Stomach smooth muscle (tissue), 2 donors: ENCODE results near the gene PTN.

Source experiments
- H3K27ac ChIP-seq: one replicate; pipeline ENCODE4 v1.7.0; 2013; ENCODE audit warnings: mild to moderate bottlenecking, low read length, inconsistent platforms
- H3K27me3 ChIP-seq, 2 donors: one replicate each; pipeline ENCODE4 v1.7.0; 2013; ENCODE audit warnings: low read length in 2 of 2; ENCODE audit not compliant: insufficient read depth in 2 of 2, control insufficient read depth in 1 of 2
- H3K36me3 ChIP-seq, 2 donors: one replicate each; pipeline ENCODE4 v1.7.0; 2013; ENCODE audit warnings: low read length in 2 of 2; ENCODE audit not compliant: control insufficient read depth in 2 of 2, insufficient read depth in 2 of 2
- H3K4me1 ChIP-seq: one replicate; pipeline ENCODE4 v1.7.0; 2013; ENCODE audit warnings: low read length; ENCODE audit not compliant: control insufficient read depth, insufficient read depth
- H3K4me3 ChIP-seq, 2 donors: one replicate each; pipeline ENCODE4 v1.7.0; 2013; ENCODE audit warnings: low read length in 2 of 2
- H3K9ac ChIP-seq, 2 donors: one replicate each; pipeline ENCODE4 v1.7.0; 2013; ENCODE audit warnings: low read length in 2 of 2, mild to moderate bottlenecking in 1 of 2
- H3K9me3 ChIP-seq, 2 donors: one replicate each; pipeline ENCODE4 v1.7.0; 2013; ENCODE audit warnings: low read length in 2 of 2; ENCODE audit not compliant: control insufficient read depth in 2 of 2
- donor health status: healthy.
- donor health status: Pancreatic carcinoma.

PTN gene

GRCh38 chr7:137343281-137343841 is at the start of gene PTN:
Gene PTN (minus strand): TSS chr7:137343733. CDS start chr7:137254973, 88,760 bp downstream.
- H3K9me3 ChIP-seq: no peaks in the 10 kb centered on the region
- no peaks in the 10 kb centered on the region for H3K36me3 ChIP-seq
- peak within 1 kb of the TSS; percentile 92 to 96 for H3K4me3 ChIP-seq
- peak within 1 kb of the TSS; percentile 56 to 73 for H3K9ac ChIP-seq
- H3K27me3 ChIP-seq: no peaks in the 10 kb centered on the region
- H3K27ac ChIP-seq: peak within 1 kb of the TSS; percentile 11
- H3K4me1 ChIP-seq: peaks cover 11% of the 10 kb centered on the region

GRCh38 chr7:137390076-137390475 is 46.5 kb upstream of the PTN start:
- Histone ChIP-seq H3K27me3 (no peaks in the 10 kb centered on the region), H3K9me3 (no peaks in the 10 kb centered on the region), H3K4me3 (no peak overlapping the region), H3K4me1 (no peaks in the 10 kb centered on the region), H3K27ac (no peak overlapping the region), H3K9ac (no peak overlapping the region), H3K36me3 (no peaks in the 10 kb centered on the region)

- Histone ChIP-seq H3K9ac (no peak overlapping the region), H3K27me3 (no peaks in the 10 kb centered on the region), H3K9me3 (no peaks in the 10 kb centered on the region), H3K36me3 (no peaks in the 10 kb centered on the region), H3K4me3 (no peak overlapping the region), H3K4me1 (no peaks in the 10 kb centered on the region), H3K27ac (no peak overlapping the region)
These were observed 45.4 kb upstream of the PTN start for GRCh38 chr7:137388916-137389315.

- no peaks in the 10 kb centered on the region for H3K27me3 ChIP-seq
- H3K4me3 ChIP-seq: no peak overlapping the region
- H3K9ac ChIP-seq: no peak overlapping the region
- H3K4me1 ChIP-seq: no peaks in the 10 kb centered on the region
- H3K9me3 ChIP-seq: no peaks in the 10 kb centered on the region
- no peaks in the 10 kb centered on the region for H3K36me3 ChIP-seq
- no peak overlapping the region for H3K27ac ChIP-seq
These were observed 43.4 kb upstream of the PTN start for GRCh38 chr7:137386966-137387365.

- Histone ChIP-seq H3K9me3 (no peaks in the 10 kb centered on the region), H3K4me3 (no peak overlapping the region), H3K36me3 (no peaks in the 10 kb centered on the region), H3K4me1 (no peaks in the 10 kb centered on the region), H3K27me3 (no peaks in the 10 kb centered on the region), H3K9ac (no peak overlapping the region), H3K27ac (no peak overlapping the region)
These were observed 37.5 kb upstream of the PTN start for GRCh38 chr7:137381045-137381444.

GRCh38 chr7:137373507-137373906 is 30.0 kb upstream of the PTN start:
- H3K9me3 ChIP-seq: no peaks in the 10 kb centered on the region
- H3K9ac ChIP-seq: no peak overlapping the region

GRCh38 chr7:137371616-137372015 is 28.1 kb upstream of the PTN start:
- Histone ChIP-seq H3K27me3 (no peaks in the 10 kb centered on the region), H3K36me3 (no peaks in the 10 kb centered on the region), H3K9ac (no peak overlapping the region), H3K4me3 (no peak overlapping the region), H3K4me1 (no peaks in the 10 kb centered on the region), H3K27ac (no peak overlapping the region), H3K9me3 (no peaks in the 10 kb centered on the region)

More at GRCh38 chr7:137373507-137373906, 30.0 kb upstream of the PTN start:
- Histone ChIP-seq H3K36me3 (no peaks in the 10 kb centered on the region), H3K4me3 (no peak overlapping the region), H3K27ac (no peak overlapping the region), H3K4me1 (no peaks in the 10 kb centered on the region), H3K27me3 (no peaks in the 10 kb centered on the region)

- Histone ChIP-seq H3K27me3 (no peaks in the 10 kb centered on the region), H3K36me3 (no peaks in the 10 kb centered on the region), H3K9me3 (no peaks in the 10 kb centered on the region), H3K27ac (no peak overlapping the region), H3K9ac (no peak overlapping the region), H3K4me3 (no peak overlapping the region), H3K4me1 (no peaks in the 10 kb centered on the region)
These were observed 23.5 kb upstream of the PTN start for GRCh38 chr7:137366995-137367394.

GRCh38 chr7:137363683-137364082 is 20.1 kb upstream of the PTN start:
- no peaks in the 10 kb centered on the region for H3K4me1 ChIP-seq
- H3K9me3 ChIP-seq: peaks cover 0 to 4% of the 10 kb centered on the region in 2 donors

GRCh38 chr7:137360087-137360679 is 16.6 kb upstream of the PTN start:
- Histone ChIP-seq H3K36me3 (no peaks in the 10 kb centered on the region), H3K27me3 (no peaks in the 10 kb centered on the region), H3K4me1 (no peaks in the 10 kb centered on the region), H3K4me3 (no peak overlapping the region), H3K9ac (no peak overlapping the region), H3K27ac (no peak overlapping the region), H3K9me3 (peaks cover 0 to 4% of the 10 kb centered on the region in 2 donors)

More at GRCh38 chr7:137363683-137364082, 20.1 kb upstream of the PTN start:
- no peak overlapping the region for H3K27ac ChIP-seq
- no peak overlapping the region for H3K4me3 ChIP-seq
- no peaks in the 10 kb centered on the region for H3K27me3 ChIP-seq
- H3K9ac ChIP-seq: no peak overlapping the region
- H3K36me3 ChIP-seq: no peaks in the 10 kb centered on the region

- H3K27me3 ChIP-seq: no peaks in the 10 kb centered on the region
These were observed 11.4 kb upstream of the PTN start for GRCh38 chr7:137354961-137355360.

More at GRCh38 chr7:137354961-137355360, 11.4 kb upstream of the PTN start:
- Histone ChIP-seq H3K36me3 (no peaks in the 10 kb centered on the region), H3K27ac (no peak overlapping the region), H3K4me3 (no peak overlapping the region), H3K4me1 (no peaks in the 10 kb centered on the region), H3K9ac (no peak overlapping the region), H3K9me3 (no peaks in the 10 kb centered on the region)
